Measurements from ENCODE around the gene KRTAP1-4. TPM values are rescaled to one million over a fixed set of nuclear protein-coding genes. Genes with fewer than 3 reads are reported as not detected.
"Not testable (repeated sequence)": the region's sequence is repeated elsewhere in the genome, so short reads cannot be mapped to it uniquely, and the experiment has no call there.

Gene KRTAP1-4
- total RNA-seq, 1 donor, result not detected

DNA sequence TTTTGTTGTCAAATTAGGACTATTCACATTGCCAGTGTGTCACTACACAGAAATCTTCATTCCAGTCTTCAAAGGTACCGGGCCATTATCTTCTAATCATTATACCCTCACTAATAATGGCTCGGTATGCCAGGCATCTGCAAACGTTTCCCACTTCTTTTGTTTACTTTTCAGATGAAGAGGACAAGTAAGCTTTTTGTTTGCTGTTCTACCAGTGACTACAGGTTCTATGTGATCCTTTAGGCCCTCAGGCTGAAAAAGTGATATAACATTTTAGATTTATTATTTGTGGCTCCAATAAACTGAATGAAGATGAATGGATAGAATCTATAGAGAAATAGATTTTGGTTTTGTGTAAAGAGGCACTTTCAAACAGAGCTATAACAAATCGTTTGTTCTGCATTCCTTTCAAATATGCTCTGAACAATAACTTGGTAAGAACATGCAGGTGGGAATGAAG is 20.7 kb downstream of the KRTAP1-4 start:
- no peak for DNase-seq (ENCODE audit: low read depth in 2 of 3, low spot score in 2 of 3)

GRCh38 chr17:41008811-41009210 is 21.2 kb downstream of the KRTAP1-4 start, which contains the start of gene KRTAP3-1:
Gene KRTAP3-1 (minus strand): TSS chr17:41009128. CDS start chr17:41009074, 54 bp downstream.
- no peak for DNase-seq (ENCODE audit: low read depth in 2 of 3, low spot score in 2 of 3)

DNA sequence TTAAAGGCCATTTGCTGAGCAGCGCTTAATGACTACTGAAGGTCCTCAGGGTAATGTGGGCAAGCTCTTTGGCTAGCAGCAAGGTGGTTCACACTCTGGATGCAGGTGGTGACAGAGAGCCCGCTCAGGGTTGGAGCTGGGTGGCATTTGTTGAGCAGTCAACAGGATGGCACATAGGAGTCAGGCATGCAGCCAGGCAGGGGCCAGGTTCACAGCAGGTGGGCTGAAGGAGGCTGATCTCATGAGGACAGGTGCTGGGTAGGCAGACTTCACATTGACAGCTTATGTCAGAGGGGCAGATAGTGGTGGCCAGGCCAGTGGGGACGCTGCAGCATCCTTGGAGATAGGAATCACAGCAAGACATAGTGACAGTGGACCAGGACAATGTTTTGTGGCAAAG is 25.6 kb downstream of the KRTAP1-4 start:
- no peak for DNase-seq (ENCODE audit: low read depth in 2 of 3, low spot score in 2 of 3)

GRCh38 chr17:41003926-41004325 is 26.1 kb downstream of the KRTAP1-4 start:
- no peak for DNase-seq (ENCODE audit: low read depth in 2 of 3, low spot score in 2 of 3)

DNA sequence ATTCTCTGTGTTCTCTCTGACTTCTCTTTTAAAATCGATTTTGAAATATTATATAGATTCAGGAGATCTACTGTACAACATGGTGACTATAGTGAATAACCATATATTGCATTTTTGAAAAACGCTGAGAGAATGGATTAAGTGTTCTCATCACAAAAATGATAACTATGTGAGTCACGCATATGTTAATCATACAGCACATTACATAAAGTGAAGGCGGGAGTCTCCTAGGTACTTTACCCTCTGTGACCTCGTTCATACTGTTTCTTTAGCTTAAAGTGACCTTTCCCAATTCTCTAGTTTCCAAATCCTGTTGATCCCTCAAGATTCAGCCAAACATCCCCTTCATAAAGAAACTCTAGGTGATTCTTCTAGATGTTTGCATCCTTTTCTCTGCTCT is 27.2 kb downstream of the KRTAP1-4 start:
- no peak for DNase-seq (ENCODE audit: low read depth in 2 of 3, low spot score in 2 of 3)

GRCh38 chr17:41001795-41002194 is 28.2 kb downstream of the KRTAP1-4 start:
- no peak for DNase-seq (ENCODE audit: low read depth in 2 of 3, low spot score in 2 of 3)

- DNase-seq (ENCODE audit: low read depth in 2 of 3, low spot score in 2 of 3), result not testable (repeated sequence)
Observed at GRCh38 chr17:40999563-40999962, 30.4 kb downstream of the KRTAP1-4 start, which contains the start of gene KRTAP3-2. Gene KRTAP3-2 (minus strand): TSS chr17:40999906. CDS start chr17:40999853, 53 bp downstream.

DNA sequence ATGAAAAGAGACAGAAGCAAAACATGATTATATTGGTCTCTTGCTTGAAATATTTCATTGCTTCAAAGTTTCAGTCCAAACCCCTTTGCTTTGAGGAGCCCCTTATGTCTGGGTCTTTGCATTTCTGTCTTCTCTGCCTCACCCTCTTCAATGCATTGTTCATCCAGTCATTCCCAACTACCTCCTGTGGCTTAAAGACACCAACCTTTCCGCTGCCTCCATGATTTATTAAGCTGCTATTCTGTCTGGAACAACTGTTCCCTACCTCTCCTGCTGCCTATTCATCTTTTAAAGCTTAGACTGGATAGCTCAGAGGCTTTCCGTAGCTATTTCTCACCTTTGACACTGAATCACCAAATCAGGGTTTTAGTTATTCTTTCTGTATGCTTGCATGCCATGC is 32.6 kb downstream of the KRTAP1-4 start:
- no peak for DNase-seq (ENCODE audit: low read depth in 2 of 3, low spot score in 2 of 3)

- DNase-seq (ENCODE audit: low read depth in 2 of 3, low spot score in 2 of 3), result no peak
Observed at GRCh38 chr17:40996829-40997228, 33.2 kb downstream of the KRTAP1-4 start.

GRCh38 chr17:40995116-40995515 is 34.9 kb downstream of the KRTAP1-4 start:
- no peak for DNase-seq (ENCODE audit: low read depth in 2 of 3, low spot score in 2 of 3)

DNA sequence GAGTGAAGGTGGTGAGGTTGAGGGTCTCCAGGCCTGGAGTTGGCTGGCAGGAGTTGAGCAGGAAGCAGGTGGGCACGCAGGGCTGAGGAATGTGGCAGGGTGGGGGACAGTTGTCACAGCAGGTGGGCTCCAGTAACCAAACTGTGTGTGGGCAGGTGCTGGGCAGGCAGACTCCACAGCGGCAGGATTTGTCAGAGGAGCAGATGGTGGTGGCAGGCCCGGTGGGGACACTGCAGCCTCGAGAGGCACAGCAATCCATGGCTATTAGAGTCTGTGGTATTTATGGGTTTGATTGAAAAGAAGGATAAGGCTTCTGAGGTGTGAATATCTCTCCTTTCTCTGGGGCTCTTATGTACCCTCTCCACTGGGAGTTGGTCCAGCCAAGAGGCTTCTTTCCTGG is 36.2 kb downstream of the KRTAP1-4 start, which contains the start of gene KRTAP3-3:
Gene KRTAP3-3 (minus strand): TSS at position 326 of the 400 bp plus-strand sequence. CDS start 67 bp downstream, at position 259.
- no peak for DNase-seq (ENCODE audit: low read depth in 2 of 3, low spot score in 2 of 3)

GRCh38 chr17:40993084-40993483 is 36.9 kb downstream of the KRTAP1-4 start:
- DNase-seq (ENCODE audit: low read depth in 2 of 3, low spot score in 2 of 3), result no peak

- DNase-seq (ENCODE audit: low read depth in 2 of 3, low spot score in 2 of 3), result no peak
Observed at GRCh38 chr17:40992666-40993065, 37.3 kb downstream of the KRTAP1-4 start.

DNA sequence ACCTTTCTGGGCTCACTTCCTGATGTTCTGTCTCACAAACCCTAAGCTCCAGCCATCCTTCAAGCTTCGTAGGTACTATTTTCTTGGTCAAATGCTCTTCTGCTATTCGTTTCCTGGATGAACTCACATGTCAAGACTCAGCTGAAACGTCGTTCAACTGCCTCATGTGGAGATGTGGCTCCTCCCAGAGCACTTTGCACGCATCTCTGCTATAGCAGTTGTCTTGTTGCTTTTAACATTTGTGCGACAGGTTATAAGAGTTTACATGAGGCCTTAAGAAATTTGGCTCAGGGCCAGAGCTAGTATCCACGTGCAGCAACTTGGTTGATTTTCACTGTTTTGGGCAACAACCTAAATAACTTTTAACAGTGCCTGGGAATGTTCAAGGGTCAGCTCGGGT is 43.1 kb downstream of the KRTAP1-4 start:
- DNase-seq (ENCODE audit: low read depth in 2 of 3, low spot score in 2 of 3), result no peak

- no peak for DNase-seq (ENCODE audit: low read depth in 2 of 3, low spot score in 2 of 3)
Observed at GRCh38 chr17:40984226-40984625, 45.8 kb downstream of the KRTAP1-4 start, which contains the start of gene KRT40. Gene KRT40 (minus strand): TSS chr17:40984326. CDS start chr17:40984273, 53 bp downstream.

- DNase-seq (ENCODE audit: low read depth in 2 of 3, low spot score in 2 of 3), result no peak
Observed at GRCh38 chr17:40981115-40981514, 48.9 kb downstream of the KRTAP1-4 start.

GRCh38 chr17:40980596-40980995 is 49.4 kb downstream of the KRTAP1-4 start:
- DNase-seq (ENCODE audit: low read depth in 2 of 3, low spot score in 2 of 3), result no peak

- DNase-seq (ENCODE audit: low read depth in 2 of 3, low spot score in 2 of 3), result no peak
Observed at GRCh38 chr17:40980117-40980516, 49.9 kb downstream of the KRTAP1-4 start.

Small RNA genes within 50 kb of the gene (small RNA-seq; reads per million reads assigned to genes)
- not detected for gene KRTAP3-4P

Other genes starting within 250 kb of the KRTAP1-4 start
- gene KRT27, start 247.6 kb downstream of the KRTAP1-4 start, total RNA-seq, result not detected
- gene KRT28, start 230.2 kb downstream of the KRTAP1-4 start, total RNA-seq, result not detected
- gene KRT10, start 207.6 kb downstream of the KRTAP1-4 start, total RNA-seq, result 3.8 TPM
- gene KRT12, start 163.0 kb downstream of the KRTAP1-4 start, total RNA-seq, result not detected
- not detected for gene KRT20, start 145.0 kb downstream of the KRTAP1-4 start, total RNA-seq
- under 0.01 TPM for gene KRT23, start 92.5 kb downstream of the KRTAP1-4 start, total RNA-seq
- under 0.01 TPM for gene KRT39, start 63.2 kb downstream of the KRTAP1-4 start, total RNA-seq
- gene KRT40, start 45.9 kb downstream of the KRTAP1-4 start, total RNA-seq, result not detected
- not detected for gene KRTAP3-3, start 36.0 kb downstream of the KRTAP1-4 start, total RNA-seq
- not detected for gene KRTAP3-2, start 30.3 kb downstream of the KRTAP1-4 start, total RNA-seq
- gene KRTAP3-1, start 21.1 kb downstream of the KRTAP1-4 start, total RNA-seq, result not detected
- not detected for gene KRTAP1-5, start 3.0 kb downstream of the KRTAP1-4 start, total RNA-seq
- gene KRTAP1-3, start 4.7 kb upstream of the KRTAP1-4 start, total RNA-seq, result not detected
- gene KRTAP1-1, start 11.3 kb upstream of the KRTAP1-4 start, total RNA-seq, result not detected
- gene KRTAP2-1, start 17.1 kb upstream of the KRTAP1-4 start, total RNA-seq, result not detected
- gene KRTAP2-2, start 25.0 kb upstream of the KRTAP1-4 start, total RNA-seq, result not detected
- gene KRTAP2-3, start 29.9 kb upstream of the KRTAP1-4 start, total RNA-seq, result not detected
- not detected for gene KRTAP2-4, start 35.7 kb upstream of the KRTAP1-4 start, total RNA-seq
- gene KRTAP4-7, start 54.0 kb upstream of the KRTAP1-4 start, total RNA-seq, result not detected
- not detected for gene KRTAP4-8, start 67.9 kb upstream of the KRTAP1-4 start, total RNA-seq
- gene KRTAP4-16, start 72.0 kb upstream of the KRTAP1-4 start, total RNA-seq, result not detected
- gene KRTAP4-9, start 75.2 kb upstream of the KRTAP1-4 start, total RNA-seq, result under 0.01 TPM
- not detected for gene KRTAP4-11, start 88.2 kb upstream of the KRTAP1-4 start, total RNA-seq
- gene KRTAP4-12, start 94.0 kb upstream of the KRTAP1-4 start, total RNA-seq, result not detected
- gene KRTAP4-6, start 110.3 kb upstream of the KRTAP1-4 start, total RNA-seq, result not detected
- not detected for gene KRTAP4-5, start 119.6 kb upstream of the KRTAP1-4 start, total RNA-seq
- gene KRTAP4-4, start 130.6 kb upstream of the KRTAP1-4 start, total RNA-seq, result not detected
- not detected for gene KRTAP4-3, start 138.0 kb upstream of the KRTAP1-4 start, total RNA-seq
- not detected for gene KRTAP4-2, start 148.0 kb upstream of the KRTAP1-4 start, total RNA-seq
- gene KRTAP4-1, start 154.7 kb upstream of the KRTAP1-4 start, total RNA-seq, result not detected
- gene KRTAP9-1, start 159.7 kb upstream of the KRTAP1-4 start, total RNA-seq, result not detected
- gene KRTAP9-2, start 196.5 kb upstream of the KRTAP1-4 start, total RNA-seq, result not detected
- not detected for gene KRTAP9-3, start 202.3 kb upstream of the KRTAP1-4 start, total RNA-seq
- not detected for gene KRTAP9-8, start 207.8 kb upstream of the KRTAP1-4 start, total RNA-seq
- gene KRTAP9-4, start 219.5 kb upstream of the KRTAP1-4 start, total RNA-seq, result not detected
- not detected for gene KRTAP9-9, start 225.2 kb upstream of the KRTAP1-4 start, total RNA-seq
- gene KRTAP9-6, start 235.2 kb upstream of the KRTAP1-4 start, total RNA-seq, result not detected
- not detected for gene KRTAP9-7, start 245.5 kb upstream of the KRTAP1-4 start, total RNA-seq

All from hematopoietic multipotent progenitor cell (in vitro differentiated cells).